Eye (tissue), 1 donor: ENCODE data around the gene AUP1.
"Not testable (repeated sequence)": the region's sequence is repeated elsewhere in the genome, so short reads cannot be mapped to it uniquely, and the experiment has no call there.

Source experiments
- DNase-seq: peaks from one replicate; pipeline ENCODE4 v3.0.0-alpha.2; 2015

AUP1 gene

GRCh38 chr2:74529357-74530238 lies at the start of gene AUP1, which contains the start of gene HTRA2:
Gene AUP1, minus strand, starts transcription at chr2:74529706. Its CDS starts 77 bp downstream, at chr2:74529629.
Gene HTRA2, plus strand, starts transcription at chr2:74529933. Its CDS starts 74 bp downstream, at chr2:74530007.
- DNase-seq, result peak; percentile 99

GRCh38 chr2:74578408-74578807 lies 48.9 kb upstream of the AUP1 start:
- no peak for DNase-seq

- no peak for DNase-seq
These were observed 47.9 kb upstream of the AUP1 start for GRCh38 chr2:74577448-74577847.

GRCh38 chr2:74576863-74577229 lies 47.3 kb upstream of the AUP1 start:
- DNase-seq, result no peak

- no peak for DNase-seq
These were observed 46.8 kb upstream of the AUP1 start for GRCh38 chr2:74576211-74576862.

- no peak for DNase-seq
These were observed 45.8 kb upstream of the AUP1 start for GRCh38 chr2:74575320-74575719.

- DNase-seq, result no peak
These were observed 44.4 kb upstream of the AUP1 start for GRCh38 chr2:74573747-74574562.

- no peak for DNase-seq
These were observed 42.8 kb upstream of the AUP1 start for GRCh38 chr2:74572178-74572925.

GRCh38 chr2:74571058-74571457 lies 41.6 kb upstream of the AUP1 start:
- DNase-seq, result no peak

GRCh38 chr2:74569686-74570085 lies 40.2 kb upstream of the AUP1 start:
- DNase-seq, result no peak

- DNase-seq, result no peak
These were observed 38.4 kb upstream of the AUP1 start for GRCh38 chr2:74567881-74568280.

- DNase-seq, result no peak
These were observed 37.2 kb upstream of the AUP1 start for GRCh38 chr2:74566754-74567085.

- no peak for DNase-seq
These were observed 36.7 kb upstream of the AUP1 start for GRCh38 chr2:74566076-74566753.

- no peak for DNase-seq
These were observed 34.7 kb upstream of the AUP1 start for GRCh38 chr2:74564222-74564621.

GRCh38 chr2:74562126-74562775 lies 32.7 kb upstream of the AUP1 start:
- DNase-seq, result no peak

- DNase-seq, result not testable (repeated sequence)
These were observed 31.5 kb upstream of the AUP1 start for GRCh38 chr2:74561022-74561421.

GRCh38 chr2:74560591-74560990 lies 31.1 kb upstream of the AUP1 start:
- no peak for DNase-seq

- no peak for DNase-seq
These were observed 30.4 kb upstream of the AUP1 start for GRCh38 chr2:74559912-74560311.

GRCh38 chr2:74558284-74559230 lies 29.1 kb upstream of the AUP1 start:
- DNase-seq, result no peak

- DNase-seq, result no peak
These were observed 27.4 kb upstream of the AUP1 start for GRCh38 chr2:74556831-74557370.
